ENCODE data around the gene GREM1.

DNA sequence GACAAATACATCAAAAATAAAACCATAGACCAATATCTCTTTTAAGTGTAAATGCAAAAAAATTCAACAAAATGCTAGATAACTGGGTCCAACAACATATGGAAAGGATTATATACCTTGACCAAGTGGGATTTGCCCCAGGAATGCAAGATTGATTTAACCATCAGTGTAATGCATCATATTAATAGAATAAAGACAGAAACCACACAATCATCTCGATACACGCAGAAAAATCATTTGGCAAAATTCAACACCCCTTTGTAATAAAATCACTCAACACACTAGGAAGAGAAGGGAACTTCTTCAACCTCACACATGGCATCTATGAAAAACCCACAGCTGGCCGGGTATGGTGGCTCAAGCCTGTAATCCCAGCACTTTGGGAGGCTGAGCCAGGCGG is 19.5 kb downstream of the GREM1 start:
- TF ChIP-seq TAF1 (IDR thresholded peaks at IDR 0.05; ENCODE audit: borderline replicate concordance, low read depth, low read length), result no peak
- no peak for TF ChIP-seq POLR2A (IDR thresholded peaks at IDR 0.05; ENCODE audit: low read depth, low read length)
